Neural progenitor cell (in vitro differentiated cells): ENCODE results near the gene TSPYL2. TPM values are rescaled to one million over a fixed set of nuclear protein-coding genes. Genes with fewer than 3 reads are reported as not detected.
A peak's percentile ranks its signal among the peaks of the same experiment; 100 is the strongest.

ENCODE experiments used
- DNase-seq: peaks from one replicate; pipeline ENCODE4 v3.0.0-alpha.2; 2016; ENCODE audit warnings: low spot score
- H2AFZ ChIP-seq: fragments of 200-600 bp; sonication (generic); replicated peaks from 2 replicates; pipeline ENCODE4 v1.6.1; 2016; ENCODE audit warnings: antibody characterized with exemption
- H3F3A ChIP-seq: fragments of 200-600 bp; sonication (generic); 2 replicates; pipeline ENCODE4 v1.6.1; 2016; ENCODE audit warnings: antibody characterized with exemption, low read depth
- H3K27ac ChIP-seq: fragments of 200-600 bp; sonication (generic); 2 replicates; pipeline ENCODE4 v1.5.1; 2016; ENCODE audit warnings: mild to moderate bottlenecking
- H3K27me3 ChIP-seq: fragments of 200-600 bp; sonication (generic); 2 replicates; pipeline ENCODE4 v1.6.1; 2016; ENCODE audit warnings: mild to moderate bottlenecking, moderate library complexity
- H3K36me3 ChIP-seq: fragments of 200-600 bp; sonication (generic); 2 replicates; pipeline ENCODE4 v1.5.1; 2016
- H3K4me1 ChIP-seq: fragments of 200-600 bp; sonication (generic); 2 replicates; pipeline ENCODE4 v1.6.1; 2016; ENCODE audit warnings: mixed run types
- H3K4me2 ChIP-seq: fragments of 200-600 bp; sonication (generic); 2 replicates; pipeline ENCODE4 v1.6.1; 2016
- H3K4me3 ChIP-seq: fragments of 200-600 bp; sonication (generic); 2 replicates; pipeline ENCODE4 v1.5.1; 2016
- H3K79me2 ChIP-seq: fragments of 200-600 bp; sonication (generic); 2 replicates; pipeline ENCODE4 v1.6.1; 2016; ENCODE audit warnings: low read depth
- H3K9ac ChIP-seq: fragments of 200-600 bp; sonication (generic); 2 replicates; pipeline ENCODE4 v1.6.1; 2016
- H3K9me3 ChIP-seq: fragments of 200-600 bp; sonication (generic); 2 replicates; pipeline ENCODE4 v1.5.1; 2016; ENCODE audit warnings: low read depth
- H4K20me1 ChIP-seq: fragments of 200-600 bp; sonication (generic); 2 replicates; pipeline ENCODE4 v1.6.1; 2016; ENCODE audit warnings: low read depth
- H3K27ac Mint-ChIP-seq: 3 replicates; pipeline ENCODE4 v1.8.0; 2021; ENCODE audit warnings: mixed read lengths
- H3K27me3 Mint-ChIP-seq: 2 replicates; pipeline ENCODE4 v1.8.0; 2022; ENCODE audit warnings: low read depth, mild to moderate bottlenecking, inconsistent platforms, moderate library complexity, mixed read lengths; ENCODE audit not compliant: insufficient read depth
- H3K36me3 Mint-ChIP-seq: 3 replicates; pipeline ENCODE4 v1.8.0; 2021; ENCODE audit warnings: mixed read lengths
- H3K4me1 Mint-ChIP-seq: 3 replicates; pipeline ENCODE4 v1.8.0; 2021; ENCODE audit warnings: mixed read lengths
- H3K4me3 Mint-ChIP-seq: 3 replicates; pipeline ENCODE4 v1.8.0; 2021; ENCODE audit warnings: mild to moderate bottlenecking, moderate library complexity, mixed read lengths
- H3K9me3 Mint-ChIP-seq: 3 replicates; pipeline ENCODE4 v1.8.0; 2020; ENCODE audit warnings: mixed read lengths
- CTCF ChIP-seq: fragments of 200-600 bp; sonication (generic); IDR thresholded peaks from 2 replicates; pipeline ENCODE4 v1.5.1; 2017; ENCODE audit warnings: antibody characterized with exemption, mild to moderate bottlenecking
- EZH2 ChIP-seq: fragments of 200-600 bp; sonication (generic); IDR thresholded peaks from 2 replicates; pipeline ENCODE4 v1.6.1; 2017; ENCODE audit warnings: antibody characterized with exemption, mild to moderate bottlenecking, moderate library complexity
- EZH2phosphoT487 ChIP-seq: fragments of 200-600 bp; sonication (generic); IDR thresholded peaks from 2 replicates; pipeline ENCODE4 v1.6.1; 2017; ENCODE audit warnings: antibody characterized with exemption
- total RNA-seq: library from RNA; depleted of rRNA; stranded (reverse); fragments of >200 nt; gene quantifications from 2 replicates; pipeline ENCODE4 v1.2.3, GENCODE V29; 2015; ENCODE audit warnings: low replicate concordance

TSPYL2 gene
- total RNA-seq, 1 donor from 2014 or later, result 37.1 TPM

- no peak overlapping the region for H2AFZ ChIP-seq
- no peak overlapping the region for H3K4me3 ChIP-seq
- no peak overlapping the region for H3K9ac ChIP-seq
- Mint-ChIP-seq H3K4me1 (peaks cover 22% of the 10 kb centered on the region), H3K9me3 (peaks cover 13% of the 10 kb centered on the region), H3K4me3 (peak overlapping the region; percentile 89), H3K27ac (no peak overlapping the region), H3K27me3 (peaks cover 2% of the 10 kb centered on the region), H3K36me3 (peaks cover 12% of the 10 kb centered on the region)
- H3K27me3 ChIP-seq, result no peaks in the 10 kb centered on the region
- peak overlapping the region; percentile 83 for H3K4me2 ChIP-seq
- TF ChIP-seq EZH2 (no peak), CTCF (no peak), EZH2phosphoT487 (no peak)
- H3K4me1 ChIP-seq, result peaks cover 6% of the 10 kb centered on the region
- DNase-seq, result no peak
- H3K9me3 ChIP-seq, result no peaks in the 10 kb centered on the region
- H3K36me3 ChIP-seq, result peaks cover 3% of the 10 kb centered on the region
- H4K20me1 ChIP-seq, result peaks cover 28% of the 10 kb centered on the region
- no peak overlapping the region for H3K27ac ChIP-seq
- peaks cover 23% of the 10 kb centered on the region for H3K79me2 ChIP-seq
- peaks cover 23% of the 10 kb centered on the region for H3F3A ChIP-seq
Measured at GRCh38 chrX:53084043-53084570, 1.9 kb downstream of the TSPYL2 start.

- peaks cover 3% of the 10 kb centered on the region for H3K36me3 ChIP-seq
- H3K27me3 ChIP-seq, result no peaks in the 10 kb centered on the region
- H4K20me1 ChIP-seq, result peaks cover 28% of the 10 kb centered on the region
- H3K27ac Mint-ChIP-seq, result no peak overlapping the region
- H3K4me1 ChIP-seq, result peaks cover 6% of the 10 kb centered on the region
- H3K9me3 Mint-ChIP-seq, result peaks cover 10% of the 10 kb centered on the region
- H3K4me3 ChIP-seq, result no peak overlapping the region
- H3K27ac ChIP-seq, result no peak overlapping the region
- TF ChIP-seq EZH2, result no peak
- H2AFZ ChIP-seq, result no peak overlapping the region
- peaks cover 19% of the 10 kb centered on the region for H3K4me1 Mint-ChIP-seq
- peaks cover 10% of the 10 kb centered on the region for H3K36me3 Mint-ChIP-seq
- H3F3A ChIP-seq, result peaks cover 23% of the 10 kb centered on the region
- no peak overlapping the region for H3K9ac ChIP-seq
- no peak overlapping the region for H3K4me2 ChIP-seq
- H3K27me3 Mint-ChIP-seq, result peaks cover 2% of the 10 kb centered on the region
- H3K4me3 Mint-ChIP-seq, result peak overlapping the region; percentile 19
- H3K9me3 ChIP-seq, result no peaks in the 10 kb centered on the region
- no peak for DNase-seq
- H3K79me2 ChIP-seq, result peaks cover 23% of the 10 kb centered on the region
Measured at GRCh38 chrX:53084863-53085262, 2.7 kb downstream of the TSPYL2 start.

GRCh38 chrX:53085661-53086229 lies 3.6 kb downstream of the TSPYL2 start:
- Mint-ChIP-seq H3K27me3 (peaks cover 4% of the 10 kb centered on the region), H3K4me1 (peaks cover 15% of the 10 kb centered on the region), H3K27ac (no peak overlapping the region), H3K4me3 (no peak overlapping the region), H3K36me3 (peaks cover 10% of the 10 kb centered on the region), H3K9me3 (peaks cover 10% of the 10 kb centered on the region)
- H3K9me3 ChIP-seq, result no peaks in the 10 kb centered on the region
- H3K27ac ChIP-seq, result no peak overlapping the region
- peaks cover 2% of the 10 kb centered on the region for H3K4me1 ChIP-seq
- TF ChIP-seq CTCF, result no peak
- TF ChIP-seq EZH2, result no peak
- no peak for TF ChIP-seq EZH2phosphoT487
- peaks cover 3% of the 10 kb centered on the region for H3K36me3 ChIP-seq
- H4K20me1 ChIP-seq, result peaks cover 28% of the 10 kb centered on the region
- no peaks in the 10 kb centered on the region for H3K27me3 ChIP-seq
- H3K4me3 ChIP-seq, result no peak overlapping the region
- H3K4me2 ChIP-seq, result no peak overlapping the region
- H3K9ac ChIP-seq, result no peak overlapping the region
- no peak for DNase-seq
- no peak overlapping the region for H2AFZ ChIP-seq
- H3K79me2 ChIP-seq, result peaks cover 23% of the 10 kb centered on the region
- peaks cover 21% of the 10 kb centered on the region for H3F3A ChIP-seq

- no peak overlapping the region for H3K27ac ChIP-seq
- peaks cover 28% of the 10 kb centered on the region for H4K20me1 ChIP-seq
Measured at GRCh38 chrX:53086464-53086863, 4.3 kb downstream of the TSPYL2 start.

More at GRCh38 chrX:53086464-53086863, 4.3 kb downstream of the TSPYL2 start:
- Mint-ChIP-seq H3K27me3 (peaks cover 4% of the 10 kb centered on the region), H3K4me1 (peaks cover 12% of the 10 kb centered on the region), H3K9me3 (peaks cover 10% of the 10 kb centered on the region), H3K27ac (no peak overlapping the region), H3K36me3 (peaks cover 10% of the 10 kb centered on the region), H3K4me3 (no peak overlapping the region)
- Histone ChIP-seq H2AFZ (no peak overlapping the region), H3K36me3 (peaks cover 3% of the 10 kb centered on the region), H3K9me3 (no peaks in the 10 kb centered on the region), H3K4me2 (no peak overlapping the region), H3K4me1 (no peaks in the 10 kb centered on the region), H3K4me3 (no peak overlapping the region), H3K9ac (no peak overlapping the region), H3F3A (peaks cover 19% of the 10 kb centered on the region), H3K27me3 (no peaks in the 10 kb centered on the region), H3K79me2 (peaks cover 23% of the 10 kb centered on the region)
- no peak for DNase-seq
- no peak for TF ChIP-seq CTCF
- TF ChIP-seq EZH2, result no peak
